ENCODE results near the gene ZNF688.

The ZNF688 gene

GRCh38 chr16:30521873-30522641 lies 49.5 kb downstream of the ZNF688 start:
- no peak for DNase-seq (ENCODE audit: low read depth in 2 of 3, low spot score in 1 of 3)

GRCh38 chr16:30521476-30521872 lies 50.0 kb downstream of the ZNF688 start:
- DNase-seq (ENCODE audit: low read depth in 2 of 3, low spot score in 1 of 3) = no peak
